Hypothalamus (tissue), 51 donors: Measurements from ENCODE around the gene NFE2L3.
"Not testable (repeated sequence)": the region's sequence is repeated elsewhere in the genome, so short reads cannot be mapped to it uniquely, and the experiment has no call there.

ENCODE experiments used
- DNase-seq, 51 donors: peaks; one replicate each; lab custom pipeline; 2025; lab: John Stamatoyannopoulos, UW

NFE2L3 gene

GRCh38 chr7:26185131-26185843, 33.3 kb downstream of the NFE2L3 start:
- no peak for DNase-seq

- no peak for DNase-seq
Observed at GRCh38 chr7:26185844-26186180, 33.8 kb downstream of the NFE2L3 start.

GRCh38 chr7:26186364-26187311, 34.6 kb downstream of the NFE2L3 start:
- DNase-seq: no peak

- no peak for DNase-seq
Observed at GRCh38 chr7:26187380-26188205, 35.6 kb downstream of the NFE2L3 start.

GRCh38 chr7:26188206-26188956, 36.4 kb downstream of the NFE2L3 start:
- no peak for DNase-seq

- no peak for DNase-seq
Observed at GRCh38 chr7:26188957-26189541, 37.1 kb downstream of the NFE2L3 start.

- DNase-seq: no peak
Observed at GRCh38 chr7:26189697-26190096, 37.7 kb downstream of the NFE2L3 start.

- no peak for DNase-seq
Observed at GRCh38 chr7:26190417-26190869, 38.4 kb downstream of the NFE2L3 start.

- no peak for DNase-seq
Observed at GRCh38 chr7:26191233-26191973, 39.4 kb downstream of the NFE2L3 start.

GRCh38 chr7:26191974-26192479, 40.0 kb downstream of the NFE2L3 start:
- no peak for DNase-seq

- DNase-seq: no peak
Observed at GRCh38 chr7:26192485-26193087, 40.6 kb downstream of the NFE2L3 start.

- no peak for DNase-seq
Observed at GRCh38 chr7:26193432-26194207, 41.6 kb downstream of the NFE2L3 start.

- DNase-seq: not testable (repeated sequence)
Observed at GRCh38 chr7:26194764-26195163, 42.8 kb downstream of the NFE2L3 start.

GRCh38 chr7:26195182-26195581, 43.2 kb downstream of the NFE2L3 start:
- no peak for DNase-seq

- DNase-seq: no peak
Observed at GRCh38 chr7:26195867-26196657, 44.1 kb downstream of the NFE2L3 start.

- DNase-seq: no peak
Observed at GRCh38 chr7:26197153-26198115, 45.4 kb downstream of the NFE2L3 start.
